IPS-11a (cell line): ENCODE data around the gene SPTBN2.

Source experiments
- H3K4me3 ChIP-seq: one replicate; pipeline ENCODE4 v1.5.1; 2013; ENCODE audit warnings: low read depth, low read length, control low read depth

The SPTBN2 gene

GRCh38 chr11:66728693-66729385, at the start of gene SPTBN2:
Gene SPTBN2, minus strand, starts transcription at chr11:66729216. Its CDS starts 7,976 bp downstream, at chr11:66721240.
- peak within 1 kb of the TSS; percentile 24 for H3K4me3 ChIP-seq

- H3K4me3 ChIP-seq = no peak overlapping the region
Observed at GRCh38 chr11:66768818-66769217, 39.8 kb upstream of the SPTBN2 start.

- H3K4me3 ChIP-seq = no peak overlapping the region
Observed at GRCh38 chr11:66768088-66768521, 39.1 kb upstream of the SPTBN2 start.

- no peak overlapping the region for H3K4me3 ChIP-seq
Observed at GRCh38 chr11:66767666-66768065, 38.6 kb upstream of the SPTBN2 start.

GRCh38 chr11:66766681-66767080, 37.7 kb upstream of the SPTBN2 start:
- H3K4me3 ChIP-seq = no peak overlapping the region

- no peak overlapping the region for H3K4me3 ChIP-seq
Observed at GRCh38 chr11:66762088-66762487, 33.1 kb upstream of the SPTBN2 start.

- no peak overlapping the region for H3K4me3 ChIP-seq
Observed at GRCh38 chr11:66752148-66752547, 23.1 kb upstream of the SPTBN2 start.

- H3K4me3 ChIP-seq = no peak overlapping the region
Observed at GRCh38 chr11:66749091-66749490, 20.1 kb upstream of the SPTBN2 start.

- no peak overlapping the region for H3K4me3 ChIP-seq
Observed at GRCh38 chr11:66747480-66747879, 18.5 kb upstream of the SPTBN2 start.

- peak overlapping the region; percentile 85 for H3K4me3 ChIP-seq
Observed at GRCh38 chr11:66745356-66746235, 16.6 kb upstream of the SPTBN2 start.

GRCh38 chr11:66744485-66745355, 15.7 kb upstream of the SPTBN2 start:
- peak overlapping the region; percentile 85 for H3K4me3 ChIP-seq

- H3K4me3 ChIP-seq = no peak overlapping the region
Observed at GRCh38 chr11:66743271-66743968, 14.4 kb upstream of the SPTBN2 start.

- no peak overlapping the region for H3K4me3 ChIP-seq
Observed at GRCh38 chr11:66741153-66741552, 12.1 kb upstream of the SPTBN2 start.

- no peak overlapping the region for H3K4me3 ChIP-seq
Observed at GRCh38 chr11:66739983-66740382, 11.0 kb upstream of the SPTBN2 start.

- no peak overlapping the region for H3K4me3 ChIP-seq
Observed at GRCh38 chr11:66734215-66734614, 5.2 kb upstream of the SPTBN2 start.

GRCh38 chr11:66729447-66729846, 431 bp upstream of the SPTBN2 start:
- H3K4me3 ChIP-seq = no peak overlapping the region

GRCh38 chr11:66728038-66728692, 851 bp downstream of the SPTBN2 start:
- H3K4me3 ChIP-seq = peak overlapping the region; percentile 24

GRCh38 chr11:66727282-66728037, 1.6 kb downstream of the SPTBN2 start:
- peak overlapping the region; percentile 58 for H3K4me3 ChIP-seq

- no peak overlapping the region for H3K4me3 ChIP-seq
Observed at GRCh38 chr11:66725647-66726046, 3.4 kb downstream of the SPTBN2 start.
